Gastrocnemius medialis (tissue), 4 donors: ENCODE data around the gene C3orf22.

Experiments
- POLR2A ChIP-seq, 2 donors: fragments of 450-650 bp; IDR thresholded peaks; one replicate each; pipeline ENCODE4 v1.6.1; 2017; ENCODE audit warnings: antibody characterized with exemption in 2 of 2, mild to moderate bottlenecking in 2 of 2, moderate library complexity in 2 of 2
- TF ChIP-seq, protein P1 (sequence below), 5 experiments: fragments of 450-650 bp in 3 of 5; fragments of 200-600 bp in 2 of 5; sonication (generic) in 2 of 5; IDR thresholded peaks in 4 of 5; conservative IDR thresholded peaks in 1 of 5; 1 replicate in 4 of 5; 2 replicates in 1 of 5; pipeline ENCODE4 v1.5.1; 2016 to 2019; ENCODE audit warnings: antibody characterized with exemption in 5 of 5, mild to moderate bottlenecking in 3 of 5, moderate library complexity in 3 of 5

- TF ChIP-seq POLR2A (IDR thresholded peaks at IDR 0.05) = no peak
- TF ChIP-seq, protein P1, sequence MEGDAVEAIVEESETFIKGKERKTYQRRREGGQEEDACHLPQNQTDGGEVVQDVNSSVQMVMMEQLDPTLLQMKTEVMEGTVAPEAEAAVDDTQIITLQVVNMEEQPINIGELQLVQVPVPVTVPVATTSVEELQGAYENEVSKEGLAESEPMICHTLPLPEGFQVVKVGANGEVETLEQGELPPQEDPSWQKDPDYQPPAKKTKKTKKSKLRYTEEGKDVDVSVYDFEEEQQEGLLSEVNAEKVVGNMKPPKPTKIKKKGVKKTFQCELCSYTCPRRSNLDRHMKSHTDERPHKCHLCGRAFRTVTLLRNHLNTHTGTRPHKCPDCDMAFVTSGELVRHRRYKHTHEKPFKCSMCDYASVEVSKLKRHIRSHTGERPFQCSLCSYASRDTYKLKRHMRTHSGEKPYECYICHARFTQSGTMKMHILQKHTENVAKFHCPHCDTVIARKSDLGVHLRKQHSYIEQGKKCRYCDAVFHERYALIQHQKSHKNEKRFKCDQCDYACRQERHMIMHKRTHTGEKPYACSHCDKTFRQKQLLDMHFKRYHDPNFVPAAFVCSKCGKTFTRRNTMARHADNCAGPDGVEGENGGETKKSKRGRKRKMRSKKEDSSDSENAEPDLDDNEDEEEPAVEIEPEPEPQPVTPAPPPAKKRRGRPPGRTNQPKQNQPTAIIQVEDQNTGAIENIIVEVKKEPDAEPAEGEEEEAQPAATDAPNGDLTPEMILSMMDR (IDR thresholded peaks at IDR 0.05 in 4 of 5, conservative IDR thresholded peaks at IDR 0.05 in 1 of 5) = no peak
These were observed 18.5 kb upstream of the C3orf22 start for GRCh38 chr3:126577261-126577660.
